Psoas muscle (tissue), 8 donors: ENCODE data around the gene C18orf63. TPM values are rescaled to one million over a fixed set of nuclear protein-coding genes. Genes with fewer than 3 reads are reported as not detected.
A peak's percentile ranks its signal among the peaks of the same experiment; 100 is the strongest.

Source experiments
- ATAC-seq, 4 donors: fragments of 200-7000 bp; cut with Tn5 transposase; one replicate each; pipeline ENCODE4 v1.9.1; 2020; ENCODE audit warnings: moderate library complexity in 3 of 4, mild to moderate bottlenecking in 2 of 4
- DNase-seq, 2 donors: peaks; one replicate each; pipeline ENCODE4 v3.0.0-alpha.2; 2020
- H3K27ac ChIP-seq: fragments of 200-600 bp; one replicate; pipeline ENCODE4 v1.8.0; 2022
- H3K27me3 ChIP-seq, 3 donors: fragments of 200-600 bp in 1 of 3; one replicate each; pipeline versions ENCODE4 v1.6.1 to v1.8.0; 2013 to 2022; ENCODE audit warnings: low read length in 2 of 3, mild to moderate bottlenecking in 2 of 3, moderate library complexity in 1 of 3; ENCODE audit not compliant: insufficient read depth in 3 of 3
- H3K36me3 ChIP-seq, 2 donors: fragments of 200-600 bp in 1 of 2; one replicate each; pipeline versions ENCODE4 v1.6.1 to v1.8.0; 2013 to 2022; ENCODE audit warnings: low read depth in 1 of 2, mild to moderate bottlenecking in 1 of 2, moderate library complexity in 1 of 2; ENCODE audit not compliant: insufficient read depth in 1 of 2
- H3K4me1 ChIP-seq: fragments of 200-600 bp; one replicate; pipeline ENCODE4 v1.8.0; 2022
- H3K4me3 ChIP-seq: fragments of 200-600 bp; one replicate; pipeline ENCODE4 v1.8.0; 2022; ENCODE audit warnings: mild to moderate bottlenecking
- H3K9me3 ChIP-seq: fragments of 200-600 bp; one replicate; pipeline ENCODE4 v1.8.0; 2022
- WGBS, 3 donors: extraction: QIAGEN DNeasy Blood & Tissue Kit; methylation state at CpG; one replicate each; pipeline versions ENCODE4 v1.1.6 to v1.1.7; 2013; 5-methylcytosine and 5-hydroxymethylcytosine counted together
- intact Hi-C, 2 donors: fragments of 100-400 bp; cut with DNase I; formaldehyde crosslinking; loops; one replicate each; pipeline versions ENCODE4 v1.11.0 to v1.14.2; 2022
- polyA plus RNA-seq, 3 donors: library from polyadenylated mRNA; stranded (reverse); fragments of 200-250 nt; gene quantifications; one replicate each; pipeline ENCODE4 v1.2.3, GENCODE V29; 2013
- total RNA-seq, 4 donors: library from RNA; stranded (reverse); fragmentation: NEBNext Ultra II Directional in 2 of 4; extraction: Animal tissue kit (Norgen Biotek cat#: 25700) in 2 of 4; gene quantifications; one replicate each; pipeline versions ENCODE4 v1.2.1 to v1.2.4, GENCODE V29; 2021 to 2023
- TF ChIP-seq, protein P1 (sequence below): fragments of 200-600 bp; IDR thresholded peaks from one replicate; pipeline ENCODE4 v1.8.0; 2022; ENCODE audit warnings: antibody characterized with exemption
- donor health status: healthy with polysubstance abuse.
- donor health status: DM: no; HTN: no; CAD: no; lungs with moderate emphysema.
- donor health status: Bipolar disorder and iron deficiency.
- donor health status: healthy.
- donor health status: DM: yes; HTN: yes; CAD: no.
- donor health status: DM: no; HTN: no; CAD: no.
- donor health status: DM: no; HTN: no; CAD: no.
- donor health status: DM: yes; HTN: yes; CAD: no.

C18orf63 gene
- total and polyA plus RNA-seq, 7 donors = not detected

- intact Hi-C loops = no loop called here
- Histone ChIP-seq H3K9me3 (no peaks in the 10 kb centered on the region), H3K27me3 (no peaks in the 10 kb centered on the region), H3K4me3 (no peak overlapping the region), H3K4me1 (peaks cover 17% of the 10 kb centered on the region), H3K36me3 (no peaks in the 10 kb centered on the region), H3K27ac (no peak overlapping the region)
- 88 to 94% (median 91%) methylated on average over 2 of the region's 2 CpGs for WGBS, 3 donors
- DNase-seq (no peak), ATAC-seq (no peak)
- TF ChIP-seq, protein P1, sequence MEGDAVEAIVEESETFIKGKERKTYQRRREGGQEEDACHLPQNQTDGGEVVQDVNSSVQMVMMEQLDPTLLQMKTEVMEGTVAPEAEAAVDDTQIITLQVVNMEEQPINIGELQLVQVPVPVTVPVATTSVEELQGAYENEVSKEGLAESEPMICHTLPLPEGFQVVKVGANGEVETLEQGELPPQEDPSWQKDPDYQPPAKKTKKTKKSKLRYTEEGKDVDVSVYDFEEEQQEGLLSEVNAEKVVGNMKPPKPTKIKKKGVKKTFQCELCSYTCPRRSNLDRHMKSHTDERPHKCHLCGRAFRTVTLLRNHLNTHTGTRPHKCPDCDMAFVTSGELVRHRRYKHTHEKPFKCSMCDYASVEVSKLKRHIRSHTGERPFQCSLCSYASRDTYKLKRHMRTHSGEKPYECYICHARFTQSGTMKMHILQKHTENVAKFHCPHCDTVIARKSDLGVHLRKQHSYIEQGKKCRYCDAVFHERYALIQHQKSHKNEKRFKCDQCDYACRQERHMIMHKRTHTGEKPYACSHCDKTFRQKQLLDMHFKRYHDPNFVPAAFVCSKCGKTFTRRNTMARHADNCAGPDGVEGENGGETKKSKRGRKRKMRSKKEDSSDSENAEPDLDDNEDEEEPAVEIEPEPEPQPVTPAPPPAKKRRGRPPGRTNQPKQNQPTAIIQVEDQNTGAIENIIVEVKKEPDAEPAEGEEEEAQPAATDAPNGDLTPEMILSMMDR = no peak
These were observed 38.3 kb upstream of the C18orf63 start for GRCh38 chr18:74277296-74277695.

- intact Hi-C loops = no loop called here
- Histone ChIP-seq H3K9me3 (no peaks in the 10 kb centered on the region), H3K36me3 (no peaks in the 10 kb centered on the region), H3K4me1 (peaks cover 21% of the 10 kb centered on the region), H3K27me3 (no peaks in the 10 kb centered on the region), H3K27ac (no peak overlapping the region), H3K4me3 (no peak overlapping the region)
- no peak for ATAC-seq
- DNase-seq = no peak
- TF ChIP-seq, protein P1 = no peak
- WGBS, 3 donors = 63 to 66% (median 63%) methylated on average over 7 of the region's 7 CpGs
These were observed 37.6 kb upstream of the C18orf63 start for GRCh38 chr18:74278058-74278457.

DNA sequence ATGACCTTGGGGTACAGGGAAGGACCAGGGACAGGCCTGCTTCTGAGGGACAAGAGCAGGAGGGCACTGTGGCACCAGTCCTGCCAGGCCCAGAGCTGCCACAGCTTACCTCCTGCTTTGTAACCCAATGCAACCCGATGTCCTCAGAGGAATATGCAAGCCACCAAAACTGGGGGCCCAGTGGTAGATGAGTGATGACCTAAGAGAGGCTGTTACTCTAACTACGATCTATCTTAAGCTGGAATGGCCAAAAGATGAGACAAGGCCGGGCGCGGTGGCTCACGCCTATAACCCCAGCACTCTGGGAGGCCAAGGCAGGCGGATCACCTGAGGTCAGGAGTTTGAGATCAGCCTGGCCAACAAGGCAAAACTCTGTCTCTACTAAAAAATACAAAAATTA, 36.7 kb upstream of the C18orf63 start:
- intact Hi-C loops = no loop called here
- H3K27me3 ChIP-seq = no peaks in the 10 kb centered on the region
- no peak overlapping the region for H3K27ac ChIP-seq
- 93 to 95% (median 93%) methylated on average over 7 of the region's 7 CpGs for WGBS, 3 donors
- H3K9me3 ChIP-seq = no peaks in the 10 kb centered on the region
- H3K4me1 ChIP-seq = peaks cover 28% of the 10 kb centered on the region
- H3K4me3 ChIP-seq = no peak overlapping the region
- no peak for DNase-seq
- TF ChIP-seq, protein P1 = no peak
- no peak for ATAC-seq
- no peaks in the 10 kb centered on the region for H3K36me3 ChIP-seq

GRCh38 chr18:74281011-74281979, 34.3 kb upstream of the C18orf63 start:
- peaks cover 42% of the 10 kb centered on the region for H3K4me1 ChIP-seq
- intact Hi-C loops = no loop called here
- no peak overlapping the region for H3K4me3 ChIP-seq
- no peak overlapping the region for H3K27ac ChIP-seq
- WGBS, 3 donors = 36 to 47% (median 41%) methylated on average over 4 of the region's 4 CpGs
- ATAC-seq (peak in 3 of 4 donors; percentile 36 to 53 (median 44)), DNase-seq (no peak)
- H3K27me3 ChIP-seq = no peaks in the 10 kb centered on the region
- H3K9me3 ChIP-seq = no peaks in the 10 kb centered on the region
- TF ChIP-seq, protein P1 = no peak
- no peaks in the 10 kb centered on the region for H3K36me3 ChIP-seq
